H1 (cell line): Measurements from ENCODE around the gene EIPR1. TPM values are rescaled to one million over a fixed set of nuclear protein-coding genes. Genes with fewer than 3 reads are reported as not detected.

Experiments used
- CTCF ChIA-PET: fragments of 300-600 bp; sonication (Branson Sonifier 250); formaldehyde crosslinking; loops from one replicate; lab custom pipeline; 2021; ENCODE audit not compliant: partially characterized antibody; lab: Charles Lee
- POLR2A ChIA-PET: fragments of 300-600 bp; sonication (Branson Sonifier 250); formaldehyde crosslinking; loops from one replicate; lab custom pipeline; 2021; ENCODE audit warnings: inconsistent platforms; ENCODE audit not compliant: partially characterized antibody; lab: Charles Lee
- DNase-seq, 2 experiments: peaks; one replicate each; pipeline versions ENCODE4 v3.0.0 to v3.0.0-alpha.2; 2010 to 2022; ENCODE audit warnings: low spot score in 2 of 2, low read depth in 1 of 2, mixed read lengths in 1 of 2
- FAIRE-seq: peaks from 2 replicates; lab custom pipeline; 2011; peaks lifted over from hg19 to GRCh38; lab: Jason Lieb, UNC
- H2AFZ ChIP-seq: 2 replicates; pipeline ENCODE4 v1.8.1; 2012; ENCODE audit warnings: low read length, inconsistent platforms
- H2AK5ac ChIP-seq: 2 replicates; pipeline ENCODE4 v1.6.1; 2013; ENCODE audit warnings: low read depth, low read length
- H2BK120ac ChIP-seq: replicated peaks from 2 replicates; pipeline ENCODE3; 2013; ENCODE audit warnings: low read depth, low read length, inconsistent platforms
- H2BK12ac ChIP-seq: 2 replicates; pipeline ENCODE4 v1.6.1; 2013; ENCODE audit warnings: low read depth, low read length
- H2BK15ac ChIP-seq: 2 replicates; pipeline ENCODE4 v1.6.1; 2013; ENCODE audit warnings: low read length
- H2BK20ac ChIP-seq: 2 replicates; pipeline ENCODE4 v1.6.1; 2013; ENCODE audit warnings: low read length
- H2BK5ac ChIP-seq: 2 replicates; pipeline ENCODE4 v1.6.1; 2013; ENCODE audit warnings: low read depth, low read length
- H3K14ac ChIP-seq: 2 replicates; pipeline ENCODE4 v1.6.1; 2013; ENCODE audit warnings: inconsistent platforms; ENCODE audit not compliant: insufficient read length
- H3K18ac ChIP-seq: 2 replicates; pipeline ENCODE4 v1.6.1; 2013; ENCODE audit warnings: low read length; ENCODE audit errors: extremely low read depth
- H3K23ac ChIP-seq: 2 replicates; pipeline ENCODE4 v1.6.1; 2013; ENCODE audit warnings: inconsistent platforms; ENCODE audit not compliant: insufficient read length
- H3K23me2 ChIP-seq: 2 replicates; pipeline ENCODE4 v1.6.1; 2013; ENCODE audit warnings: low read depth, low read length
- H3K27ac ChIP-seq: 2 replicates; pipeline ENCODE4 v1.6.1; 2011; ENCODE audit warnings: low read depth, low read length, inconsistent platforms
- H3K27me3 ChIP-seq, 4 experiments: replicated peaks in 1 of 4; 1 replicate in 1 of 4; 2 replicates in 3 of 4; pipeline versions ENCODE4 v1.6.1 to v1.8.1; 2011 to 2013; ENCODE audit warnings: low read length in 3 of 4, mild to moderate bottlenecking in 3 of 4, inconsistent platforms in 2 of 4, mixed read lengths in 2 of 4, moderate library complexity in 1 of 4; ENCODE audit not compliant: control insufficient read depth in 3 of 4, insufficient read depth in 3 of 4; ENCODE audit errors: extremely low read depth in 1 of 4
- H3K36me3 ChIP-seq, 4 experiments: 2 replicates each; pipeline versions ENCODE4 v1.6.1 to v1.8.1; 2011 to 2013; ENCODE audit warnings: mild to moderate bottlenecking in 4 of 4, low read length in 3 of 4, moderate library complexity in 2 of 4, control low read depth in 1 of 4, inconsistent platforms in 1 of 4; ENCODE audit not compliant: insufficient read depth in 4 of 4, control insufficient read depth in 2 of 4
- H3K4ac ChIP-seq: replicated peaks from 2 replicates; pipeline ENCODE3; 2013; ENCODE audit warnings: low read length, low read depth, mixed read lengths, inconsistent platforms; ENCODE audit not compliant: insufficient read length
- H3K4me1 ChIP-seq, 4 experiments: replicated peaks in 1 of 4; 1 replicate in 1 of 4; 2 replicates in 3 of 4; pipeline versions ENCODE4 v1.6.1 to v1.8.1; 2011 to 2013; ENCODE audit warnings: low read length in 3 of 4, inconsistent platforms in 2 of 4, mixed read lengths in 1 of 4; ENCODE audit not compliant: insufficient read depth in 4 of 4, control insufficient read depth in 3 of 4
- H3K4me2 ChIP-seq, 2 experiments: 2 replicates each; pipeline versions ENCODE4 v1.6.1 to v1.8.1; 2011 to 2013; ENCODE audit warnings: low read depth in 2 of 2, low read length in 2 of 2, control low read depth in 1 of 2, inconsistent platforms in 1 of 2, mild to moderate bottlenecking in 1 of 2; ENCODE audit not compliant: insufficient read depth in 1 of 2
- H3K4me3 ChIP-seq, 4 experiments: fragments of 200-600, 300-600 bp in 1 of 4; sonication (generic), shearing (Covaris generic), sonication (Bioruptor Twin) in 1 of 4; 2 replicates each; pipeline versions ENCODE4 v1.5.1 to v1.8.1; 2011 to 2016; ENCODE audit warnings: low read length in 4 of 4, low read depth in 3 of 4, control low read depth in 2 of 4, inconsistent platforms in 2 of 4, mild to moderate bottlenecking in 2 of 4, mixed read lengths in 1 of 4, moderate library complexity in 1 of 4; ENCODE audit not compliant: insufficient read depth in 2 of 4; ENCODE audit errors: extremely low read depth in 1 of 4
- H3K56ac ChIP-seq: replicated peaks from 2 replicates; pipeline ENCODE3; 2013; ENCODE audit warnings: low read depth, mild to moderate bottlenecking, mixed read lengths, low read length, inconsistent platforms; ENCODE audit not compliant: insufficient read length
- H3K79me1 ChIP-seq: 2 replicates; pipeline ENCODE4 v1.6.1; 2013; ENCODE audit warnings: low read depth, low read length, control low read depth
- H3K79me2 ChIP-seq, 2 experiments: 2 replicates each; pipeline versions ENCODE4 v1.6.1 to v1.8.1; 2012 to 2013; ENCODE audit warnings: low read length in 2 of 2, mild to moderate bottlenecking in 2 of 2, inconsistent platforms in 1 of 2; ENCODE audit not compliant: insufficient read depth in 2 of 2, control insufficient read depth in 1 of 2
- H3K9ac ChIP-seq, 4 experiments: replicated peaks in 1 of 4; 1 replicate in 1 of 4; 2 replicates in 3 of 4; pipeline versions ENCODE4 v1.6.1 to v1.8.1; 2011 to 2013; ENCODE audit warnings: low read depth in 3 of 4, low read length in 3 of 4, control low read depth in 2 of 4, mild to moderate bottlenecking in 2 of 4, moderate library complexity in 2 of 4, inconsistent platforms in 1 of 4; ENCODE audit errors: extremely low read depth in 1 of 4
- H3K9me3 ChIP-seq, 2 experiments: 2 replicates each; pipeline versions ENCODE4 v1.6.1 to v1.8.1; 2012 to 2013; ENCODE audit warnings: mild to moderate bottlenecking in 2 of 2, moderate library complexity in 2 of 2, control low read depth in 1 of 2, inconsistent platforms in 1 of 2, low read depth in 1 of 2, low read length in 1 of 2, mixed read lengths in 1 of 2; ENCODE audit not compliant: insufficient read depth in 2 of 2
- H4K20me1 ChIP-seq, 2 experiments: replicated peaks in 1 of 2; 2 replicates each; pipeline versions ENCODE3 to v1.8.1; 2011 to 2013; ENCODE audit warnings: inconsistent platforms in 2 of 2, low read length in 2 of 2, mild to moderate bottlenecking in 1 of 2; ENCODE audit not compliant: insufficient read depth in 2 of 2, control insufficient read depth in 1 of 2
- H4K5ac ChIP-seq: 2 replicates; pipeline ENCODE4 v1.6.1; 2013; ENCODE audit warnings: low read length, low read depth, mixed read lengths, inconsistent platforms; ENCODE audit not compliant: insufficient read length
- H4K8ac ChIP-seq: 2 replicates; pipeline ENCODE4 v1.8.0; 2013; ENCODE audit warnings: mild to moderate bottlenecking, moderate library complexity, low read length, inconsistent platforms; ENCODE audit not compliant: insufficient read depth; ENCODE audit errors: extremely low read depth
- H4K91ac ChIP-seq: replicated peaks from 2 replicates; pipeline ENCODE3; 2013; ENCODE audit warnings: low read length, mixed read lengths, inconsistent platforms; ENCODE audit not compliant: insufficient read length
- HDAC2 ChIP-seq, 2 experiments: fragments of 300-600 bp in 1 of 2; sonication (generic) in 1 of 2; IDR thresholded peaks; 2 replicates each; pipeline ENCODE4 v1.6.1; 2011 to 2012; ENCODE audit warnings: low read depth in 2 of 2, low read length in 2 of 2, mild to moderate bottlenecking in 2 of 2, moderate library complexity in 2 of 2, borderline replicate concordance in 1 of 2, inconsistent platforms in 1 of 2
- KDM1A ChIP-seq: fragments of 200-600, 300-600 bp; sonication (generic); IDR thresholded peaks from 2 replicates; pipeline ENCODE4 v1.7.1; 2016; ENCODE audit warnings: mild to moderate bottlenecking, low read length, borderline replicate concordance
- NANOG ChIP-seq: IDR thresholded peaks from 2 replicates; pipeline ENCODE4 v1.6.1; 2011; ENCODE audit warnings: low read length, low read depth, mild to moderate bottlenecking, inconsistent platforms; ENCODE audit not compliant: insufficient read depth, poor library complexity, severe bottlenecking
- POLR2A ChIP-seq, 2 experiments: IDR thresholded peaks; 1 replicate in 1 of 2; 2 replicates in 1 of 2; pipeline ENCODE4 v1.6.1; 2011; ENCODE audit warnings: low read depth in 2 of 2, low read length in 2 of 2, mild to moderate bottlenecking in 2 of 2; ENCODE audit errors: control extremely low read depth in 1 of 2
- RXRA ChIP-seq: IDR thresholded peaks from 2 replicates; pipeline ENCODE4 v1.6.1; 2011; ENCODE audit warnings: low read depth, mild to moderate bottlenecking, low read length, moderate library complexity; ENCODE audit not compliant: insufficient read depth
- SP1 ChIP-seq: IDR thresholded peaks from 2 replicates; pipeline ENCODE4 v1.6.1; 2011; ENCODE audit warnings: low read depth, low read length
- TAF7 ChIP-seq: optimal IDR thresholded peaks from 2 replicates; pipeline ENCODE3; 2011; ENCODE audit warnings: low read depth, mild to moderate bottlenecking, inconsistent platforms, low read length, moderate library complexity, borderline replicate concordance
- YY1 ChIP-seq: IDR thresholded peaks from 2 replicates; pipeline ENCODE4 v1.6.1; 2011; ENCODE audit warnings: low read depth, mild to moderate bottlenecking, low read length
- WGBS, 2 experiments: shearing (Covaris generic) in 1 of 2; methylation state at CpG; one replicate each; pipeline versions ENCODE4 v1.1.6 to v1.1.7; 2013 to 2015; ENCODE audit warnings: low lambda C conversion rate in 2 of 2, mixed read lengths in 2 of 2, inconsistent platforms in 1 of 2, low coverage in 1 of 2, missing lambda C conversion rate in 1 of 2; ENCODE audit not compliant: insufficient replicate concordance in 2 of 2, insufficient coverage in 1 of 2, insufficient read length in 1 of 2; ENCODE audit errors: extremely low coverage in 1 of 2, missing lambda C conversion rate in 1 of 2; 5-methylcytosine and 5-hydroxymethylcytosine counted together
- polyA plus RNA-seq, 7 experiments: library from polyadenylated mRNA; depleted of rRNA in 3 of 7; stranded (reverse) in 5 of 7; unstranded in 2 of 7; fragments of >200 nt in 5 of 7; fragments of 200-250 nt in 2 of 7; gene quantifications; 1 replicate in 5 of 7; 2 replicates in 1 of 7; 4 replicates in 1 of 7; pipeline versions ENCODE4 v1.2.1 to v1.2.3, GENCODE V29; 2011 to 2013; ENCODE audit warnings: missing spikeins in 2 of 7, mixed read lengths in 2 of 7
- total RNA-seq: library from RNA; stranded (reverse); fragmentation: NEBNext Ultra II Directional; extraction: Animal tissue kit (Norgen Biotek cat#: 25700); gene quantifications from 2 replicates; pipeline ENCODE4 v1.2.1, GENCODE V29; 2021
- TF ChIP-seq, protein P1 (sequence below), 3 experiments: IDR thresholded peaks; 1 replicate in 2 of 3; 2 replicates in 1 of 3; pipeline versions ENCODE4 v1.5.1 to v1.6.1; 2011; ENCODE audit warnings: low read length in 3 of 3, mild to moderate bottlenecking in 3 of 3, inconsistent platforms in 2 of 3, low read depth in 1 of 3, moderate library complexity in 1 of 3; ENCODE audit not compliant: insufficient read depth in 1 of 3; ENCODE audit errors: control extremely low read depth in 1 of 3

EIPR1 gene
- total and polyA plus RNA-seq, 2 of the 8 experiments (the other 6 are each of a cell fraction or from before 2014, with no cell fraction given) = 26.3 to 56.4 TPM

DNA sequence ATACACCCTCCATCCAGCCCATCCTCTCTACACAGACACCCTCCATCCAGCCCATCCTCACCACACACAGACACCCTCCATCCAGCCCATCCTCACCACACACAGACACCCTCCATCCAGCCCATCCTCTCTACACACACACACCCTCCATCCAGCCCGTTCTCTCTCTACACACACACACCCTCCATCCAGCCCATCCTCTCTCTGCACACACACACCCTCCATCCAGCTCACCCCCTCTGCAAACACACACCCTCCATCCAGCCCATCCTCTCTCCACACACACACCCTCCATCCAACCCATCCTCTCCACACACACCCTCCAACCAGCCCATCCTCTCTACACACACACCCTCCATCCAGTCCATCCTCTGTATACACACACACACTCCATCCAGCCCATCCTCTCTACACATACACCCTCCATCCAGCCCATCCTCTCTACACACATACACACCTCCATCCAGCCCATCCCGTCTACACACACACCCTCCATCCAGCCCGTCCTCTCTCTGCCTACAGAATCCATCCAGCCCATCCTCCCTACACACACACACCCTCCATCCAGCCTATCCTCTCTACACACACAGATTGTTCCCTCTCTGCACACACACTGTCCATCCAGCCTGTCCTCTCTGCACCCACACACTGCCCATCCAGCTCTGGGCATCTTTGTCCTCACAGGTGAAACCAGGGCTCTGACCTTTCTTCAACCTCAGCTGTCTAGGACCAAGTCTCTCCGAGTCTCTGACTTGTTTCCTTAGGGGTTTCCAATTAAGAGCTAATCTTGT is 81.2 kb downstream of the EIPR1 start:
- Histone ChIP-seq H3K14ac (no peak overlapping the region), H2BK5ac (no peak overlapping the region), H3K56ac (no peak overlapping the region), H2BK20ac (no peak overlapping the region), H3K79me2 (no peaks in the 10 kb centered on the region; a peak in 1 of 4 replicates), H3K27me3 (no peaks in the 10 kb centered on the region), H3K4ac (no peak overlapping the region), H2BK15ac (no peak overlapping the region), H3K4me1 (peaks cover 0 to 6% (median 1%) of the 10 kb centered on the region in 4 experiments; a peak in 2 of 7 replicates), H4K91ac (no peak overlapping the region), H3K79me1 (peaks cover 8% of the 10 kb centered on the region), H2BK12ac (no peak overlapping the region), H3K23me2 (peaks cover 22% of the 10 kb centered on the region; the same call in 1 of the 2 replicates), H3K4me3 (no peak overlapping the region), H3K36me3 (no peaks in the 10 kb centered on the region), H3K9ac (no peak overlapping the region), H2BK120ac (no peak overlapping the region), H2AK5ac (no peak overlapping the region), H4K5ac (no peak overlapping the region), H3K4me2 (no peak overlapping the region), H3K23ac (no peak overlapping the region), H3K18ac (no peak overlapping the region), H4K20me1 (peaks cover 1 to 11% of the 10 kb centered on the region in 2 experiments), H2AFZ (no peak overlapping the region), H3K9me3 (no peaks in the 10 kb centered on the region), H4K8ac (no peak overlapping the region), H3K27ac (no peak overlapping the region)
- DNase-seq (no peak), FAIRE-seq (no peak)
- 90% methylated on average over 4 of the region's 4 CpGs; no CpG with 5 or more reads in 1 of the 2 experiments for WGBS, 2 experiments
- ChIA-PET POLR2A (no interaction called here), CTCF (interaction anchor here (1.2 to 1.7 kb wide), 2 partner anchors 9 to 11 kb away, joined by 3 to 6 read pairs; no protein-coding TSS in a partner anchor)
- TF ChIP-seq RXRA (no peak), KDM1A (no peak), TAF7 (no peak), HDAC2 (IDR thresholded peaks at IDR 0.05; ENCODE audit: borderline replicate concordance in 1 of 2, low read depth in 2 of 2, low read length in 2 of 2) (no peak), POLR2A (IDR thresholded peaks at IDR 0.05; ENCODE audit: control extremely low read depth in 1 of 2, low read depth in 2 of 2, low read length in 2 of 2) (no peak), NANOG (no peak), SP1 (no peak), YY1 (no peak)
- TF ChIP-seq, protein P1, sequence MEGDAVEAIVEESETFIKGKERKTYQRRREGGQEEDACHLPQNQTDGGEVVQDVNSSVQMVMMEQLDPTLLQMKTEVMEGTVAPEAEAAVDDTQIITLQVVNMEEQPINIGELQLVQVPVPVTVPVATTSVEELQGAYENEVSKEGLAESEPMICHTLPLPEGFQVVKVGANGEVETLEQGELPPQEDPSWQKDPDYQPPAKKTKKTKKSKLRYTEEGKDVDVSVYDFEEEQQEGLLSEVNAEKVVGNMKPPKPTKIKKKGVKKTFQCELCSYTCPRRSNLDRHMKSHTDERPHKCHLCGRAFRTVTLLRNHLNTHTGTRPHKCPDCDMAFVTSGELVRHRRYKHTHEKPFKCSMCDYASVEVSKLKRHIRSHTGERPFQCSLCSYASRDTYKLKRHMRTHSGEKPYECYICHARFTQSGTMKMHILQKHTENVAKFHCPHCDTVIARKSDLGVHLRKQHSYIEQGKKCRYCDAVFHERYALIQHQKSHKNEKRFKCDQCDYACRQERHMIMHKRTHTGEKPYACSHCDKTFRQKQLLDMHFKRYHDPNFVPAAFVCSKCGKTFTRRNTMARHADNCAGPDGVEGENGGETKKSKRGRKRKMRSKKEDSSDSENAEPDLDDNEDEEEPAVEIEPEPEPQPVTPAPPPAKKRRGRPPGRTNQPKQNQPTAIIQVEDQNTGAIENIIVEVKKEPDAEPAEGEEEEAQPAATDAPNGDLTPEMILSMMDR (IDR thresholded peaks at IDR 0.05; ENCODE audit: control extremely low read depth in 1 of 3, insufficient read depth in 1 of 3, low read depth in 1 of 3, low read length in 3 of 3) = no peak
